ENCODE measurements around the gene CDH15. TPM values are rescaled to one million over a fixed set of nuclear protein-coding genes. Genes with fewer than 3 reads are reported as not detected.
"Not testable (repeated sequence)": the region's sequence is repeated elsewhere in the genome, so short reads cannot be mapped to it uniquely, and the experiment has no call there.

CDH15 gene
- total RNA-seq, 1 donor from 2014 or later, result not detected

DNA sequence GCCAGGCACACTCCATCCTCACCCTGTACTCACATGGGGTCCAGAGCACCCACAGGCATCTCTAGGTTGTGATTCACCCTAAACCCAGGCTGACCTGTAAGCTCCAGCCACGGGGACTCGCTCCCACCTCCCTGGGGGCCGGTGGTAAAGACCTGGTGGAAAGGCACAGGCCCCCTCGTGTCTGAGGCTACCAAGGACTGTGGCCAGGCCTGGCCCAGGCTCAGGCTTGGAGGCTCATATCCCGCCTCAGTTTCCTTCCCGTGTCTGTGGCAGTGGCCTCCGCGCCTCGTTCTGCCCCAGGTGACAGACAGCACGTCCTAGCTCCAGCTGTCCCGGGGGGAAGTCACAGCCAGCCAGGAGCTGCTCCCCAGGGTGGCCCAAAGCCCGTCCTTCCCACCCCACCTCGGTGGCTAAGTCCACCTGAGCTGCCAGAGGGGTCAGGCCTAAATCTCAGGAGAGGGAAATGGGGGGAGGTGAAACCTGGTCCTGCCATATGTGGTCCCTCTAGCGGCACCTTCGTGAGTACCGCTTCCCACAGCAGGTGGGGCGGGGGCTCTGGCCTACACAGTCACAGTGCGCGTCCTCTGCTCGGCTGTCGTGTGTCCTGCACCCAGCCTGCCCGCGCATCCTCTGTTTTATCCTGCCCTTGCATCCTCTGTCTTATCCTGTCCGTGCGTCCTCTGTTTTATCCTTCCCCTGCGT is 12.6 kb downstream of the CDH15 start:
- no peaks in the 10 kb centered on the region for H3K9me3 Mint-ChIP-seq
- no peak overlapping the region for H3K4me2 ChIP-seq
- H3K9ac ChIP-seq, result no peak overlapping the region
- peaks cover 15% of the 10 kb centered on the region for H3K27me3 Mint-ChIP-seq (ENCODE audit: insufficient read depth, low read depth)
- H3F3A ChIP-seq (ENCODE audit: low read depth), result peaks cover 22% of the 10 kb centered on the region
- H3K4me3 ChIP-seq, result no peak overlapping the region
- no peak overlapping the region for H2AFZ ChIP-seq (replicated peaks)
- peak overlapping the region; percentile 1 for H3K4me3 Mint-ChIP-seq
- H3K4me1 Mint-ChIP-seq, result no peaks in the 10 kb centered on the region
- no peaks in the 10 kb centered on the region for H3K36me3 ChIP-seq
- H3K4me1 ChIP-seq, result no peaks in the 10 kb centered on the region
- H3K79me2 ChIP-seq (ENCODE audit: low read depth), result no peaks in the 10 kb centered on the region
- TF ChIP-seq, protein P1, sequence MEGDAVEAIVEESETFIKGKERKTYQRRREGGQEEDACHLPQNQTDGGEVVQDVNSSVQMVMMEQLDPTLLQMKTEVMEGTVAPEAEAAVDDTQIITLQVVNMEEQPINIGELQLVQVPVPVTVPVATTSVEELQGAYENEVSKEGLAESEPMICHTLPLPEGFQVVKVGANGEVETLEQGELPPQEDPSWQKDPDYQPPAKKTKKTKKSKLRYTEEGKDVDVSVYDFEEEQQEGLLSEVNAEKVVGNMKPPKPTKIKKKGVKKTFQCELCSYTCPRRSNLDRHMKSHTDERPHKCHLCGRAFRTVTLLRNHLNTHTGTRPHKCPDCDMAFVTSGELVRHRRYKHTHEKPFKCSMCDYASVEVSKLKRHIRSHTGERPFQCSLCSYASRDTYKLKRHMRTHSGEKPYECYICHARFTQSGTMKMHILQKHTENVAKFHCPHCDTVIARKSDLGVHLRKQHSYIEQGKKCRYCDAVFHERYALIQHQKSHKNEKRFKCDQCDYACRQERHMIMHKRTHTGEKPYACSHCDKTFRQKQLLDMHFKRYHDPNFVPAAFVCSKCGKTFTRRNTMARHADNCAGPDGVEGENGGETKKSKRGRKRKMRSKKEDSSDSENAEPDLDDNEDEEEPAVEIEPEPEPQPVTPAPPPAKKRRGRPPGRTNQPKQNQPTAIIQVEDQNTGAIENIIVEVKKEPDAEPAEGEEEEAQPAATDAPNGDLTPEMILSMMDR (IDR thresholded peaks at IDR 0.05), result no peak
- TF ChIP-seq EZH2phosphoT487 (IDR thresholded peaks at IDR 0.05) (no peak), EZH2 (IDR thresholded peaks at IDR 0.05) (no peak)
- H3K27me3 ChIP-seq, result peaks cover 4% of the 10 kb centered on the region
- no peaks in the 10 kb centered on the region for H3K9me3 ChIP-seq (ENCODE audit: low read depth)
- H4K20me1 ChIP-seq (ENCODE audit: low read depth), result no peaks in the 10 kb centered on the region
- no peaks in the 10 kb centered on the region for H3K36me3 Mint-ChIP-seq
- H3K27ac ChIP-seq, result no peak overlapping the region
- no peak for DNase-seq (ENCODE audit: low spot score)
- H3K27ac Mint-ChIP-seq, result no peak overlapping the region

DNA sequence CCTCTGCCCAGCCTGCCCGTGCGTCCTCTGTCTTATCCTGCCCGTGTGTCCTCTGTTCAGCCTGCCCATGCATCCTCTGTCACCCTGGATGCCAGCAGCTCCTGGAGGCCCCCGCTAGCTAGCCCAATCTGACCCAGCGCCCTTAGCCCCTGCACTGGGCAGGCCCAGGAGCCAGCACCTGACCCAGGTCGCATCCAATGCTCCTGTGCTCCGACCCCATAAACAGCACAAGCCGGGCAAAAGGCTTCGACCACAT is 13.1 kb downstream of the CDH15 start:
- H3K36me3 Mint-ChIP-seq, result no peaks in the 10 kb centered on the region
- TF ChIP-seq EZH2phosphoT487 (IDR thresholded peaks at IDR 0.05), result no peak
- TF ChIP-seq, protein P1 (IDR thresholded peaks at IDR 0.05), result no peak
- no peak for TF ChIP-seq EZH2 (IDR thresholded peaks at IDR 0.05)
- Histone ChIP-seq H3K9me3 (ENCODE audit: low read depth) (no peaks in the 10 kb centered on the region), H3K36me3 (no peaks in the 10 kb centered on the region), H3K4me2 (no peak overlapping the region), H3F3A (ENCODE audit: low read depth) (peaks cover 24% of the 10 kb centered on the region), H3K27ac (no peak overlapping the region), H3K79me2 (ENCODE audit: low read depth) (no peaks in the 10 kb centered on the region), H3K4me1 (no peaks in the 10 kb centered on the region), H3K27me3 (peaks cover 8% of the 10 kb centered on the region), H3K9ac (no peak overlapping the region), H2AFZ (replicated peaks) (no peak overlapping the region), H4K20me1 (ENCODE audit: low read depth) (no peaks in the 10 kb centered on the region), H3K4me3 (no peak overlapping the region)
- DNase-seq (ENCODE audit: low spot score), result no peak
- H3K9me3 Mint-ChIP-seq, result no peaks in the 10 kb centered on the region
- H3K4me1 Mint-ChIP-seq, result no peaks in the 10 kb centered on the region
- peak overlapping the region; percentile 1 for H3K4me3 Mint-ChIP-seq
- H3K27ac Mint-ChIP-seq, result no peak overlapping the region
- peaks cover 19% of the 10 kb centered on the region for H3K27me3 Mint-ChIP-seq (ENCODE audit: insufficient read depth, low read depth)

DNA sequence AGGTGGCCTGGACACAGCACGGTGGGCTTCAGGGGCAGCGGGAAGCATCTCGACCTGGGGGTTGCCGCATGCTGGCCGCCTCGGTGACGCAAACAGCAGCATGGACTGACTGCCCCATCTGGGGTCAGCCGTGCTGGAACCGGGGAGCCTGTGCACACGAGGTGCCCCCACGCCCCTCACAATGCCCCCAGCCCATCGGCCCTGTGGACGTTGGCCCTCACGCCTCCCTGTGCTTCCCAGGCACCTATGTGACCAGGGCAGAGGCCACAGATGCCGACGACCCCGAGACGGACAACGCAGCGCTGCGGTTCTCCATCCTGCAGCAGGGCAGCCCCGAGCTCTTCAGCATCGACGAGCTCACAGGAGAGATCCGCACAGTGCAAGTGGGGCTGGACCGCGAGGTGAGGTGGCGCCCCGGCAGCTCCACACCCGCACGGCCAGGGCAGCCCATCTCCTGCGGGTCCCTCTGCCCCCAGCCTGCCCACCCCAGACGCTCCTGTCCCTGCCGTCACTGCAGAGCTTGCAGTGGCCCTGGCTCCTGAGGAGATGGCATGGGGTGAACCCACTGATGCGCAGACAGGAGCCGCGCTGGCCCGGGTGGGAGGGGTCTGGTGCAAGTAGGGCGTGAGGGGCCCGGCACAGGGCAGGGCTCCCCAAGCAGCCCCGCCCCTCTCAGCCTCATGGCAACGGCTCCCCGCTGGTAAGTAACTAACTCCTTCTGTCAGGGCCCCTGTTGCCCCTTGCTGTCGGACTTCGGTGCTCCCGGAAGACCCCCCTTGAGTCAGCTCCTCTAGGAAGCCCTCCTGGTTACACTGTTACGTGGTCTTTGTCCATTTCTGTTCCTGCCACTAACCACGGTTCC is 13.6 kb downstream of the CDH15 start:
- TF ChIP-seq EZH2phosphoT487 (IDR thresholded peaks at IDR 0.05), result no peak
- TF ChIP-seq EZH2 (IDR thresholded peaks at IDR 0.05), result no peak
- TF ChIP-seq, protein P1 (IDR thresholded peaks at IDR 0.05), result no peak
- H3K4me3 Mint-ChIP-seq, result no peak overlapping the region

DNA sequence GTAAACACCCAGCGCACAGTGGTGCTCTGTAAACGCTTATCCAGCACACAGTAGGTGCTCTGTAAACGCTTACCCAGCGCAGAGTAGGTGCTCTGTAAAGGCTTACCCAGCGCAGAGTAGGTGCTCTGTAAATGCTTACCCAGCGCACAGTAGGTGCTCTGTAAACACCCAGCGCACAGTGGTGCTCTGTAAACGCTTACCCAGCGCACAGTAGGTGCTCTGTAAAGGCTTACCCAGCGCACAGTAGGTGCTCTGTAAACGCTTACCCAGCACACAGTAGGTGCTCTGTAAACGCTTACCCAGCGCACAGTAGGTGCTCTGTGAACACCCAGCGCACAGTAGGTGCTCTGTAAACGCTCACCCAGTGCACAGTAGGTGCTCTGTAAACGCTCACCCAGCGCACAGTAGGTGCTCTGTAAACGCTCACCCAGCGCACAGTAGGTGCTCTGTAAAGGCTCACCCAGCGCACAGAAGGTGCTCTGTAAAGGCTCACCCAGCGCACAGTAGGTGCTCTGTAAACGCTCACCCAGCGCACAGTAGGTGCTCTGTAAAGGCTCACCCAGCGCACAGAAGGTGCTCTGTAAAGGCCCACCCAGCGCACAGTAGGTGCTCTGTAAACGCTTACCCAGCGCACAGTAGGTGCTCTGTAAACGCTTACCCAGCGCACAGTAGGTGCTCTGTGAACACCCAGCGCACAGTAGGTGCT is 14.5 kb downstream of the CDH15 start:
- H3K4me2 ChIP-seq; H3K4me3 Mint-ChIP-seq; H3K4me1 Mint-ChIP-seq; H3K27ac Mint-ChIP-seq; DNase-seq (ENCODE audit: low spot score); H3K9ac ChIP-seq; H4K20me1 ChIP-seq (ENCODE audit: low read depth); H3K79me2 ChIP-seq (ENCODE audit: low read depth); H3K36me3 ChIP-seq; H3K4me1 ChIP-seq; H3K36me3 Mint-ChIP-seq; H3K27ac ChIP-seq; H3K9me3 ChIP-seq (ENCODE audit: low read depth); H3K9me3 Mint-ChIP-seq; H3K4me3 ChIP-seq; H2AFZ ChIP-seq (replicated peaks): not testable (repeated sequence)
- Histone ChIP-seq H3K27me3 (peaks cover 23% of the 10 kb centered on the region), H3F3A (ENCODE audit: low read depth) (peaks cover 30% of the 10 kb centered on the region)
- peaks cover 28% of the 10 kb centered on the region for H3K27me3 Mint-ChIP-seq (ENCODE audit: insufficient read depth, low read depth)

More for the DNA sequence above, 13.6 kb downstream of the CDH15 start:
- Histone ChIP-seq H3K9ac (no peak overlapping the region), H3K79me2 (ENCODE audit: low read depth) (no peaks in the 10 kb centered on the region), H3K4me1 (no peaks in the 10 kb centered on the region), H3K4me2 (no peak overlapping the region), H3K36me3 (no peaks in the 10 kb centered on the region), H2AFZ (replicated peaks) (no peak overlapping the region), H3K4me3 (no peak overlapping the region), H3F3A (ENCODE audit: low read depth) (peaks cover 30% of the 10 kb centered on the region), H3K27ac (no peak overlapping the region), H3K27me3 (peaks cover 14% of the 10 kb centered on the region), H4K20me1 (ENCODE audit: low read depth) (no peaks in the 10 kb centered on the region), H3K9me3 (ENCODE audit: low read depth) (no peaks in the 10 kb centered on the region)
- no peaks in the 10 kb centered on the region for H3K9me3 Mint-ChIP-seq
- H3K27ac Mint-ChIP-seq, result no peak overlapping the region
- H3K4me1 Mint-ChIP-seq, result no peaks in the 10 kb centered on the region
- peaks cover 23% of the 10 kb centered on the region for H3K27me3 Mint-ChIP-seq (ENCODE audit: insufficient read depth, low read depth)
- no peaks in the 10 kb centered on the region for H3K36me3 Mint-ChIP-seq
- DNase-seq (ENCODE audit: low spot score), result no peak

DNA sequence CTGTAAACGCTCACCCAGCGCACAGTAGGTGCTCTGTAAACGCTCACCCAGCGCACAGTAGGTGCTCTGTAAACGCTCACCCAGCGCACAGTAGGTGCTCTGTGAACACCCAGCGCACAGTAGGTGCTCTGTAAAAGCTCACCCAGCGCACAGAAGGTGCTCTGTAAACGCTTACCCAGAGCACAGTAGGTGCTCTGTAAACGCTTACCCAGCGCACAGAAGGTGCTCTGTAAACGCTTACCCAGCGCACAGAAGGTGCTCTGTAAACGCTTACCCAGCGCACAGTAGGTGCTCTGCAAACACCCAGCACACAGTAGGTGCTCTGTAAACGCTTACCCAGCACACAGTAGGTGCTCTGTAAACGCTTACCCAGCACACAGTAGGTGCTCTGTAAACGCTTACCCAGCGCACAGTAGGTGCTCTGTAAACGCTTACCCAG is 15.1 kb downstream of the CDH15 start:
- H3K79me2 ChIP-seq (ENCODE audit: low read depth); H3K27ac ChIP-seq; H3K4me3 ChIP-seq; H3K4me1 ChIP-seq; H3K27ac Mint-ChIP-seq; H2AFZ ChIP-seq (replicated peaks); H3K9me3 Mint-ChIP-seq; H3K36me3 Mint-ChIP-seq; DNase-seq (ENCODE audit: low spot score); H3K36me3 ChIP-seq; H3K9me3 ChIP-seq (ENCODE audit: low read depth); H3K9ac ChIP-seq; H3K4me3 Mint-ChIP-seq; H3K4me2 ChIP-seq; H4K20me1 ChIP-seq (ENCODE audit: low read depth); H3K4me1 Mint-ChIP-seq: not testable (repeated sequence)
- peaks cover 30% of the 10 kb centered on the region for H3K27me3 Mint-ChIP-seq (ENCODE audit: insufficient read depth, low read depth)
- H3F3A ChIP-seq (ENCODE audit: low read depth), result peaks cover 30% of the 10 kb centered on the region
- peaks cover 29% of the 10 kb centered on the region for H3K27me3 ChIP-seq

Data from neural progenitor cell (in vitro differentiated cells).